HG02885 (cell line): ENCODE measurements around the gene CST11.
A peak's percentile ranks its signal among the peaks of the same experiment; 100 is the strongest.

ENCODE experiments used
- ATAC-seq: cut with Tn5 transposase; IDR thresholded peaks from one replicate; pipeline ENCODE4 v1.9.1; 2021; ENCODE audit warnings: mild to moderate bottlenecking; ENCODE audit not compliant: unreplicated experiment, poor library complexity

CST11 gene

DNA sequence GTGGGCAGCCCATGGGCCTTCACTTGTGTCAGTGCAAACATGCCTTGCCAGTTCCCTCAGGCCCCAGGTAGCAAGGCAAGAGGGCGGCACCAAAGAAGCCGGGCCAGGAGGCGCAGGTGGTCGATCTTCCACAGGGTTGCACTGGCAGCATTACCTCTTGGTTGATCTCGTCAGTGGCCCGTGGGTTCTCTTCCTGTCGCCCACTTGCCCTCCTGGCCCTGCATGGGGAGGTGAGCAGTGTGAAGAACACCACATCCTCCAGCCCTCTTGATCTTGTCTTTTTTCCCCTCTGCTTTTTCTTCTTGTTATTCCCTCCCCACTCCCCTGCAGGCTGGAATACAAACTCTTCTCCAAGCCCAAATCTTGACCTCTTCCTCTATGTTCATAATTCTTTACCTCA is 3.0 kb upstream of the CST11 start:
- ATAC-seq: no peak

DNA sequence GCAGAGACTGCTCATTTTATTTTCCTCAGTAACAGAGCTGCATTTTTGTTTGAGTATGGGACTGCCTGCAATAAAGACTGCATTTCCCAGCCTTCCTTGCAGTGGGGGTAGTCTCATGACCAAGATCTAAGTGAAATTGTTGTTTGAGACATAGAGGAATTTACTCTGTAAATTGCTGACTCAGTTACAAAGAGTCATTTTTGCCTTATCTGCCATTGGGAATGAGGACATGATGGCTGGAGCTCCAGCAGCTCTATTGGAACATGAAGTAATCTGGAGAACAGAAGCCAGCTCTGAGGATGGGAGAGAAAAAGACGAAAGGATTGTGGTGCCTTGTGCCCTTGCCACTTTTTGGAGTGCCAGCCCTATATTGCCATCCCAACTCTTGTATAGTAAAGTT is 2.1 kb upstream of the CST11 start:
- no peak for ATAC-seq

DNA sequence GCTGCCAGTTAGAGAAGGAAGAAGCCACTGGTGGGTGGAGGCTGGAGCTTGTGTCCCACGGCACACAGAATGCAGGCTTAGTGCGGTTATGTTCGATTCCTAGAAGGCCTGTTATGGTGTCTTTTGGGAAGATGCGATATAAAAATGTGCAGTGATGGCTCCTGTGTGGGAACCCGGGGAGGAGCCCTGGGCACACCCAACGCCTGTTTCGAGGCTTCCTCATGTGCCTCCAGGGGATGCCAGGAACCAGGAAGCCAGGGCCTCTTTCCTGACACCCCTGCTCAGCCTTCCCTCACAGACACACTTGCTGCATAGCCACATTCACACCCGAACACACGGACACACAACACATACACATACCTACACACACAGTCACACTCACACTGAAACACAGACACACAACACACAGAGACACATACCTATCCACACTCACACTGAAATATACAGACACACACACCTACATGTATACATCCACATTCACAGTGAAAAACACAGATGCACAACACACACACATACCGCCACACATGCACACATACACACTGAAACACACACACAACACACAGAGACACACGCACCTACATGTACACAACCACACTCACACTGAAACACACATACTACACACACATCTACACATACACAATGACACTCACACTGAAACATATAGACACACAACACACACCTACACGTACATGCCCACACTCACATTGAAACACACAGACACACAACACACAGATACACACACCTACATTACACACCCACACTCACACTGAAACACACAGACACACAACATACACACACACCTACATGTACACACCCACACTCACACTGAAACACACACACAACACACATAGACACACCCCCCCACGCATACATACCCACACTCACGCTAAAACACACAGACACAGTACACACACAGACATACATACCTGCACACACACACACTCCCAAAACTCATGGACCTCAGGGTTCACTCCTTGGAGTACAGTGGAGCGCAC is 1.2 kb upstream of the CST11 start:
- ATAC-seq: no peak

DNA sequence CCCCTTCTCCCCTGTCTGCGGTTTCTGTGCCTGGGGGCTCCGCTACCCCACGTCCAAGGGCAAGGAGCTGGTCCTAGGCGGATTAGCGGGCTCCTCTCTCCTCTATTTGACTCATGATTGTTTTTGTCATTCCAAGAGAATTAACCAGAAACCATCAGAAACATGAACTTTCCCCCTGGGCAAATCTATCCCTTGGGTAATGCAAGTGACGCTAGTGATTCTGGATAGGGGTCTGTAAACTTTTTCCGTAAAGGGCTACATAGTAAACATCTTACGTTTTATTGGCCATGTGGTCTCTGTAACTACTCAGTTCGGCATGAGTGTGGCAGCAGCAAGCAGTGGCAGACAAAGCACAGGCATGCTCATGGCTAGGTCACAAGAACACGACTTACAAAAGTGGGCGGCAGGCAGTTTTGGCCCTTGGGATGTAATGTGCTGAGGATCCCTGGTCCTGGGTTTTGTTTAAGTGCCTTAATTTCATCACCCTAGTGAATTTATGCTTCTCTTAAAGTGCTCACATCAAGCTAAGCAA is 654 bp downstream of the CST11 start:
- no peak for ATAC-seq

DNA sequence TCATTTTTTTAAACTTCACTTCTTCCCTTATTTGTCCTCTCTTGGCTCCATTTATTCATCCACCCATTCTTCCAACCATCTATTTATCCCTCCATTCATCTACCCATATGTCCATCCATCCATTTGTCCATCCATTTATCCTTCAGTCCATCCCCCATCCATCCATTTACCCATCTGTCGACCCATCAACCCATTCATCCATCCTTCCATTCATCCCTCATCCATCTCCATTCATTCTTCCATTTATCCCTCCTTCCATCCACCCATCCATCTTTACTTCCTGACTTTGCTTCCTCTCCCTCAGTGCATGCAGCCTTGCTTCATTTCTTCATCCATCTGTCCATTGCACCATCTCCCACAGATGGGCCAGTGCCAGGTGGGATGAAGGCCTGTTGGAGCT is 1.8 kb downstream of the CST11 start:
- no peak for ATAC-seq

DNA sequence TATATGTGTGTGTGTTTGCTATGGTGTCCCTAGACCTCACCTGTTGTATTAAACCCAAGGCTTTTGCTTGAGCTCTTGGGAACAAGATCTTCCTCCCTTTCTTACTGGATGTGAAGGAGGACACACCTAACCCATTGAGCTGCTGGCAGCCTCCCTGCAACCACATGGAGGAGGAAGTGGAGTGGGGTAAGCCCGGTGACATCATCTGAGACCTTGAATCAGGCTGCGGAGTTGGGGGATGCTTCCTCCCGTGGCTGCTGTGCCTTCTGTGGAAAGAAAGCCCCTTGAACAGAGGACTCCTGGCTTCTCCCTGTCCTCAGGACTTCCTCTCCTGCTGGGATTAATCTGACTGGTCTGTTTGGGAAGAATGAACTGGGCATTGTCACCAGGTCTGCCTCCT is 3.3 kb downstream of the CST11 start:
- no peak for ATAC-seq

DNA sequence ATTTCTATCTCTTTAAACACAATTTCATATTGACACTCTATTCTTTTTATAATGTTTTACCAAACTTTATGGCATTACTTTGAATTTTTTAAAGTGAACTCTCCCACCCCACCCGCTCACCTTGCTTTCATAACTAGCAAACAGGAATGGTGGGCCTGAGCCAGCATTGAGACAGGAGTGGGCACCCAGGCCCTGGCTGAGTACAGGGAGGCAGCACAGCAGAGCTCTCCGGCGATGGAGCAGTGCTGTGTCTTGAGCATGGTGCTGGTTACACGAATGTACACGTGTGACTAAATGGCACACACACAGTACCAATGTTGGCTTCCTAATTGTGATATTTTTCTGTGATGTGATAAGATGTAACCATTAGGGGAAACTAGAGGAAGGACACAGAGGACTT is 4.5 kb downstream of the CST11 start:
- no peak for ATAC-seq

DNA sequence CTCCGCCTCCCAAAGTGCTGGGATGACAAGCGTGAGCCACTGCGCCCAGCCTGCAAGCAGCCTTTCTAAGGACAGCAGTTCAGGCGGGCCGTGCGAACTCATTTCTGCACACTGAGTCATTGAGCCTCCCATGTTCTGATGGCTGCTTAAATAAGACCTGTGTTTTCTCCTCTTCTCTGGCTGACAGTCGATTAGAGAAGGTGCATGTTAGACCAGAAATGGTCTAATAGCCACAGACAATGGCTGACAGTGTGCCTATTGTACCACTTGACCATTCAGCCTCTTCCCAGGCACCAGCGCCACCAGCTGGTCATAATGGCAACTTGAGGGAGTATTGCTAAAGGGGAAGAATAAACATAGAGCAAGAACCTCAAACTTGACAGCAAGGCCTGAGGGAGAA is 6.2 kb downstream of the CST11 start:
- ATAC-seq: peak; percentile 58

DNA sequence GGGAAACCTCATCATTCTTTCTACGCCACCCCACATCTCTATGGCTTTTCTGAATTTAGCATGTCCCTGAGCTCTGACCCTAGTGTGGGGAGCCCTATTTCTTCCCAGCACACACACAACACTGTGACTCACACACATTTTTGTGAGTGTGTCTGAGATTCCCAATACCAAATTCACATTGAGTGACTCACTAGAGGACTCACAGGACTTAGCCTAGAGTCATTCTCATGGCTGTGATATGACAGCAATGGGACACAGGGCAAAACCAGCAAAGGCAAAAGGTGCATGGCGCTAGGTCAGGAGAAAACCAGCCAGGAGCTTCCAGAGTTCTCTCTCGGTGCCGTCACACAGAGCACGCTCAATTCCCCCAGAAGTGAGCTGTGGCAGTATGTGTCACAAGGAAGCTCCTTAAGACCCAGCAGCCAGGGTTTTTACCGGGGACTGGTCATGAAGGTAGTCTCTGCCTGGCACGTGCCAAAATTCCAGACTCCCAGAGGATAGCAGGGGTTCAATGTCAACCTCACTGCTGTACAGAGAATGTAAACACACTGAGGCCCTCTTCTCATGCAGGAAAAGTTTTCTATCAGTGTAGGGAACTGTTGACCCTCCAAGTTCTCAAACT is 7.0 kb downstream of the CST11 start:
- no peak for ATAC-seq

DNA sequence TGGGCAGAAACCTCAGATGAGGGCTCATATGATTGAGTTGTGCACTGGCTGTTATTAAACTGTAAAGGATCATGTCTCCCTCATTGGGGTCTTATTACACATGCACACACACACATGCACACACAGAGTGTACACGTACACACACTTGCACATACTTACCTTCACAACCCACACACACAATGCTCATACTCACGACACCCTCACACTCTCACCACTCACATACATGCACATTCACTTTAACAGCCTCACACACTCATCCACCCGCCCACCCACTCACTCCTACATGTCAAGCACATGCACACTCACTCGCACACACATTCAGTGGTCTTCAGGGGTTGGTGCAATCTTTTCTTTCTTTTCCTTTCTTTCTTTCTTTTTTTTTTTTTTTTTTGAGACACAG is 7.8 kb downstream of the CST11 start:
- ATAC-seq: no peak

DNA sequence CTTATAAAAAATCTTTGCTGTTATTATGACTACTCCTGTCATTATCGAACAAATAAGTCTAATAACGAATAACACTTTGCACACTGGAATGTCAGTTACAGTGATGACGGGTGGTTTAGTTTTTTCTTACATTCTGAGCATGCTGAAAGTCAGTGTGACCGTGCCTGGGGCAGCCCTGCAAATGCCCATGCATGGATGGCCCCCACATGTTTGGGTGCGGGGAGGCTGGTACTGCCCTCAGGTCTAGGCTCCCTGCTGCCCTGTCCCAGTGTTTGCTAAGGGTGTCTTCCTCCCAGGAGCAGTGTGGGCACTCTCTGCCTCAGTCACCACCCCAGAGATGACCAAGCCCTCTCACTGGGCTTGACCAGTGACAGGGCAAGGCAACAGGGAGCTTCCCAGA is 10.2 kb downstream of the CST11 start:
- ATAC-seq: no peak

DNA sequence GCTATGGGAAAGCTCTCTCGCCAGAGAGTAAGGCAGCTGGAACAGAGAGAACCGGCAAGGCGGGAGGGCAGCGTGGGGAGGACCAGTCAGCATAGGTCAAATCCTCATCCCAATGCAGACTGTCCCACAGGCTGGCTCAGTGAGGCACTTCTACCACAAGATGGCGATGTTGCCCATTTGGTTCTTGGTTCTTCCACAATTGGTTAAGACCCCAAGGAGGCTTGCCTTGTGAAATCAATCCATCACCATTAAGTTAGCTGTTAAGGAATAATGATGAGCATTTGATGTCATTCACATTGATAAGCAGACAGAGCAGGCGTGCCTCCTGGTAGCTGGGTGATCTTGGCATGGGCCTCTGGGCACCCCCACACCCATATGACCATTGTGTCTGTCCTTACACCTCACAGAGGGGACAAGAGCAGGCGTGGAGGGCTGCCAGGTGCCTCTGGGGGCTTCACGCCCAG is 10.8 kb downstream of the CST11 start:
- peak; percentile 83 for ATAC-seq

DNA sequence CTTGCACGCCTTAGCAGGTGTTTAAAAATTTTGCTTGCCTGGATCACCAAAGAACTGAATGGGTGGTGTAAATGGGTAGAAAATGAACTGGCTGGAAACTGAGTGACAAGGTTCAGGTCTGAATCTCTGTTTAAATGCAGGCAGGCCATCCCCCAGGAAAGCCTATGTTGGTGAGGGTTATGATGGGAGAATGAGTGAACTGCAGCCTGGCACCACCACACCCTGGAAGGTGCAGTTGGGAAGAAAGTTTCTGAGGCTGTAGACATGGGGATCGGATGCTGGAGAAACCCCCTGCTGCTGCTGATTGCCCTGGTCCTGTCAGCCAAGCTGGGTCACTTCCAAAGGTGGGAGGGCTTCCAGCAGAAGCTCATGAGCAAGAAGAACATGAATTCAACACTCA is 12.7 kb downstream of the CST11 start:
- no peak for ATAC-seq

DNA sequence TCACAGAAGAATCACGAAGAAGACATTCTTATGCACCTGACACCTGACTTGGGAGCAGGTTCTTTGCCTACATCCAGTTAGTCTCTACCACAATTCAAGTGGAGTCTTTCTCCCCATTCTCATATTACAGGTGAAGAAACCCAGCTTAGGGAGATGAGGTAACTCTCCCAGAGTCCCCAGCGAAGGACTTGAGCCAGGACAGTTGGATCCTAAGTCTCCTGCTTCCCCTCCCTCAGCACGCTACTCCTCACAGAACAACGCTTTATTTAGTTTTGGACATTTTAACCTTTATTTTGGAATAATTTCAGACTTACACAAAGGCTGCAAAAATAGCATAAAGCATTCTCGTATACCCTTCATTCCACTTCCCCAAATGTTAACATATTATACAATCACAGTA is 14.0 kb downstream of the CST11 start:
- ATAC-seq: no peak

DNA sequence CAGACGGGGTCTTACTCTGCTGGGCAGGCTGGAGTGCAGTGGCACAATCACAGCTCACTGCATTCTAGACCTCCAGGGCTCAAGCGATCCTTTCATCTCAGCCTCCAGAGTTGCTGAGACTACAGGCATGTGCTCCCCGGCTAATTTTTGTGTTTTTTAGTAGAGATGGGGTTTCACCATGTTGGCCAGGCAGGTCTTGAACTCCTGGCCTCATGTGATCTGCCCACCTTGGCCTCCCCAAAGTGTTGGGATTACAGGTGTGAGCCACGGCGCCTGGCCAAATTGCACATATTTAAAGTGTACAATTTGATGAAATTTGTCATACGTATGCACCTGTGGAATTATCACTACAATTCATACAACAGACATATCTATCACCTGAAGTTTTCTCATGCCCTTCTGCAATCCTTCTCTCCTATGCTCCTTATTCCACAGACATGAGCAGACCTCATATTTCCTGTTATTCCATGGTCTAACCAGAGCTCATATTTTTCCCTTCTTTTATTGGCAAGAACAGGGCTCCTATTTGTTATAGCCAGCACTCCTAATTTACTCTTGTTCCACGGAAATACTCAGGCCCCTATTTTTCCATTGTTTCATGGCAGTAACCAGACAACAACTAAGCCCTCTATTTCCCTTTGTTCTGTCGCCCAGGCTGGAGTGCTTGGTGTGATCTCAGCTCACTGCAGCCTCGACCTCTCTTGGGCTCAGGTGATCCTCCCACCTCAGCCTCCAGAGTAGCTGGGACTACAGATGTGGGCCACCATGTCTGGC is 15.4 kb downstream of the CST11 start:
- no peak for ATAC-seq

DNA sequence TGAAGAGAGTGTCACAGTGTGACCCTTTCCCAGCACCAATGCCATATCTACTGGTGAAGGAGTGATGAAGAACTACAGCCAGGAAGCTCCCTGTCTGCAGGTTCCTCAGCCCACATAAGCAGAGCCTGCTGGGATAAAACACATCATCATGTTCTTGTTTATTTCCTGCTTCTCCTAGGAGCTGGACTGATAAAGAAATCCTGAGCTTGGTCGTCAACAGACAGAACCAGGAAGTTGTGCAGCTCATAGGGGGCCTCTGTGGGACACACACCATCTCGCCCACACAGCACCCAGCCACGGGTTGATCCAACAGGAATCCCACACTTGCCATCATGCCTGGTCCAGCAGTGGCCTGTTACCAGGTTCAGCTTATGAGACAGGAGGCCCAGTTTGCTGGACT is 16.0 kb downstream of the CST11 start:
- no peak for ATAC-seq

DNA sequence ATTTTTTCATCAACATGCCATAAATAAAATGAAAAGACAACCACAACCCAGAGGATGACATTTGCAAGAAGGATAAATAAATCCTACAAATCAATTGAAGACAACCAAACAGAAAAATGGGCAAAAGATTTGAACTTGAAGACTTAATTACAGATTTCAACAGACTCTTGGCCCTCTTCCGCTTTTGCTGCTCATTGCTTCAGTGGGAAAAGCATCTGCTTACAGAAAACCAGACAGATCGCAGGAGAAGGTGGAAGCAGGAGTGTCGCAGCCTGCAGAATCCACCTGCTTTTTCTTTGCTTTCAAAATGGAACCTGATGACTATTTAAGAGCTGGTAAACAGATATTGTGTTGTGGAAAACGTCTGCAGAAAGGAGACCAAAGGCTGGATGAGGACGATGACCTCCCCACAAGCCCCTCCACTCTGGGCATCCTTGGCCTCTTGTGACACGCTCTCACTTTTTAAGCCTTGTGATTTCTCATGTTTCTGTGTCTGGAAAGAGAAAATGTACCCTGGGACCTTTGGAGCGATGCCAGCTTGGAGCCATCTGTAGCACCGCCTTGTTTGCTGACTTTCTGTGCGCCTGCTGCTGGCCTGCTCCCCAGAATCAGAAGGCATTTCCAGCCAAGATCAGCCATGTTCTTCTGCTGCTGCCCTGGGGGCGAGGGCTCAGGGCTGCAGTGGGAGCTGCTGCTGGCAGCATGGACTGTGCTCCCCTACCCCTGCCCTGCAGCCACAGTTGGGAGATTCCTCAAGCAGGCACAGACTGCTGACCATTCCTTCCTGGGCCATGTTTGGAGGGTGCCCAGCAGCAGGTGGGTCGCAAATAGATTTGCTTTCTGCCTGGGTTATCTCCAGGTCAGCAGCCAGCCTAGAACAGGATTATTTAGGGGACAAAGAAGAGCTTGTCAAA is 16.8 kb downstream of the CST11 start:
- ATAC-seq: no peak

DNA sequence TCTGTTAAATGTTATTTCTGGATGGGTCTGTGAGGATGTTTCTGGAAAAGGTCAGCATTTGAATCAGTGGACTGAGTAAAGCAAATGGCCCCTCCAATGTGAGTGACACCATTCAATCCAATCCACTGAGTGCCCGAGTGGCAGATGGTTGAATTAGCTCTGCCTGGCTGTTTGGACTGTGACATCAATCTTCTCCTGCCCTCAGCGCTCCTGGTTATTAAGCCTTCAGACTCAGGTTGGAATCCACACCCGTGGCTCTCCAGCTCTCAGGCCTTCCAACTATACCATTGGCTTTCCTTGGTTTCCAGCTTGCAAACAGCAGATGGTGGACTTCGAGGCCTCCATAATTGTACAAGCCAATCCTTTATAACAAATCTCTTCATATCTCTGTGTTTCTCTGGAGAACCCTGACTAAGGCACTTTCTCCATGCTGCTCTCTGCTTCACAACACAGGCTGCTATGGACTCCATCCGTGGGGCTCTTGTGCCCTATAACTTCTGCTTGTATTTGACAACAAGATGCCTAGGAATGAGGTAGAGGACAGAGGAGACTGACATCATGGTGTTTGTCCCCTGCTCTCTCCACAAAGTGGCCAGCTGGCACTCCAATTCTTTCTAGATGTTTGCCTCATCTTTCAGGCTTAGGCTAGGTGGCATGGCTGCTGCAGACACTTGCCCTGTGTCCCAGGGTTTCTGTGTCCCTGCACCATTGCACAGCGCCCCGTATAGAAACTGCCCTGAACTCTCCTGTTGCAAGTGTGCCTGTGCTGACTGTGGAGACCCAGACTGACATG is 18.0 kb downstream of the CST11 start:
- no peak for ATAC-seq

DNA sequence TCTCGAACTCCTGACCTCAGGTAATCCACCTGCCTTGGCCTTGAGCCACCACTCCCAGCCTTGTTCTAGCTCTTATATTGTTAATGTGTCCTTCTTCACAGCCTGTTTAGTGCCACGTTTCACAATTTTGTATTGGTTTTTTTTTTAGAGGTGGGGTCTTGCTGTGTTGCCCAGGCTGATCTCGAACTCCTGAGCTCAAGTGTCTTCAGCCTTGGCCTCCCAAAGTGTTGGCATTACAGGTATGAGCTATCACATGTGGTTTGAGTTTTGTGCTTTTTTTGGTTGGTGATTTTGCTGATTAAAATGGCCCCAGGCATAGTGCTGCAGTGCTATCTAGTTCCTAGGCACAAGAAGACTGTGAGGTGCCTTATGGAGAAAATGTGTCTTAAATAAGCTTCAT is 19.0 kb downstream of the CST11 start:
- ATAC-seq: no peak
